ENCODE measurements around the gene UBR1. TPM values are rescaled to one million over a fixed set of nuclear protein-coding genes. Genes with fewer than 3 reads are reported as not detected.

The UBR1 gene
- total and polyA plus RNA-seq, 2 donors (not counting 3 experiments of a cell fraction or from before 2014, with no cell fraction given), result 5.3 to 26.9 TPM

DNA sequence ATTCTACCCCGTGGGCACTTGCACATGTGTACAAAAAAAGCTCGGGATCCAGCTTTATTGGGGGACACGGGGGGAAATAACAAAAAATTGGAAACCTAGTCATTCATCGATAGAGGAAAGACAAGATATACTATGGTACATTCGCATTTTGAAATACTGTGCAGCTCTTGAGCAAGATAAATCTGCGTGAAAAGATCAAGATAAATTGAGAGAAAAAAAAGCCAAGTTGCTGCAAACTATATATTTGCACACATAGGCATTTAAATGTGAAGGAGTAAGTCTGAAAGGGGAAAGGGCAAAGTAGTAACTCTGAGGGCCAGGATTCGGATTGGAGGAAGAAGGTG, 620 bp upstream of the UBR1 start:
- Histone ChIP-seq H3K9me1 (replicated peaks; ENCODE audit: control insufficient read depth, extremely low read depth, insufficient read depth, low read length) (no peaks in the 10 kb centered on the region), H4K20me1 (replicated peaks; ENCODE audit: control insufficient read depth, extremely low read depth, insufficient read depth, low read length) (no peaks in the 10 kb centered on the region), H3K36me3 (ENCODE audit: control insufficient read depth in 2 of 2, extremely low read depth in 1 of 2, insufficient read depth in 2 of 2, low read length in 2 of 2) (no peaks in the 10 kb centered on the region), H3K4me1 (ENCODE audit: control insufficient read depth, extremely low read depth, insufficient read depth, low read length) (peaks cover 18% of the 10 kb centered on the region), H3K27me3 (ENCODE audit: control insufficient read depth in 2 of 2, insufficient read depth in 2 of 2, low read length in 2 of 2) (no peaks in the 10 kb centered on the region), H3K9ac (replicated peaks; ENCODE audit: extremely low read depth, insufficient read depth, low read length) (peak overlapping the region; percentile 90), H3K27ac (ENCODE audit: insufficient read depth, low read depth, low read length) (peak overlapping the region; percentile 84), H3K79me2 (ENCODE audit: control insufficient read depth, insufficient read depth, low read length) (peaks cover 37% of the 10 kb centered on the region), H3K9me3 (replicated peaks; ENCODE audit: control insufficient read depth, insufficient read depth, low read length) (no peaks in the 10 kb centered on the region), H3K4me3 (replicated peaks in 1 of 3; ENCODE audit: insufficient read depth in 1 of 3, low read depth in 1 of 3, low read length in 3 of 3) (peak overlapping the region; percentile 65 to 96 (median 91)), H3K4me2 (ENCODE audit: insufficient read depth, low read length) (peak overlapping the region; percentile 97), H2AFZ (ENCODE audit: low read depth, low read length) (peak overlapping the region; percentile 94)
- ChIA-PET CTCF (interaction anchor here (0.7 to 1.1 kb wide), 6 partner anchors 49 to 270 kb away, joined by 3 to 4 read pairs (median 4); no protein-coding TSS in a partner anchor), POLR2A (no interaction called here)
- intact Hi-C loops (cut with micrococcal nuclease) (loop anchor here (5.0 to 10.0 kb wide), 3 partner anchors 46 to 1178 kb away; partner anchors contain the start of genes CCNDBP1 and GOLM2), dilution Hi-C loops (cut with MboI; ENCODE audit: extremely low pct_ligation_motif_present, low sequenced_read_pairs) (no loop called here)
- DNase-seq (ENCODE audit: low read depth, low spot score) (no peak), FAIRE-seq (no peak)
- BruUV-seq (replicated peaks), result no TSS peak
- TF ChIP-seq, protein P1, sequence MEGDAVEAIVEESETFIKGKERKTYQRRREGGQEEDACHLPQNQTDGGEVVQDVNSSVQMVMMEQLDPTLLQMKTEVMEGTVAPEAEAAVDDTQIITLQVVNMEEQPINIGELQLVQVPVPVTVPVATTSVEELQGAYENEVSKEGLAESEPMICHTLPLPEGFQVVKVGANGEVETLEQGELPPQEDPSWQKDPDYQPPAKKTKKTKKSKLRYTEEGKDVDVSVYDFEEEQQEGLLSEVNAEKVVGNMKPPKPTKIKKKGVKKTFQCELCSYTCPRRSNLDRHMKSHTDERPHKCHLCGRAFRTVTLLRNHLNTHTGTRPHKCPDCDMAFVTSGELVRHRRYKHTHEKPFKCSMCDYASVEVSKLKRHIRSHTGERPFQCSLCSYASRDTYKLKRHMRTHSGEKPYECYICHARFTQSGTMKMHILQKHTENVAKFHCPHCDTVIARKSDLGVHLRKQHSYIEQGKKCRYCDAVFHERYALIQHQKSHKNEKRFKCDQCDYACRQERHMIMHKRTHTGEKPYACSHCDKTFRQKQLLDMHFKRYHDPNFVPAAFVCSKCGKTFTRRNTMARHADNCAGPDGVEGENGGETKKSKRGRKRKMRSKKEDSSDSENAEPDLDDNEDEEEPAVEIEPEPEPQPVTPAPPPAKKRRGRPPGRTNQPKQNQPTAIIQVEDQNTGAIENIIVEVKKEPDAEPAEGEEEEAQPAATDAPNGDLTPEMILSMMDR (IDR thresholded peaks at IDR 0.05; ENCODE audit: extremely low read depth in 1 of 2, insufficient read depth in 1 of 2, low read depth in 1 of 2, low read length in 2 of 2), result no peak
- TF ChIP-seq MYC (IDR thresholded peaks at IDR 0.05; ENCODE audit: low read depth, low read length) (no peak), GATA2 (IDR thresholded peaks at IDR 0.05; ENCODE audit: insufficient read depth, insufficient read length, low read depth, low read length) (no peak), JUN (IDR thresholded peaks at IDR 0.05; ENCODE audit: borderline replicate concordance, insufficient read depth, insufficient read length, low read depth) (no peak), POLR2AphosphoS5 (IDR thresholded peaks at IDR 0.05; ENCODE audit: insufficient read depth, low read depth, low read length) (no peak), POLR2A (IDR thresholded peaks at IDR 0.05; ENCODE audit: low read depth, low read length) (no peak), EZH2 (IDR thresholded peaks at IDR 0.05; ENCODE audit: borderline replicate concordance, low read depth, low read length, severe bottlenecking) (no peak), FOS (IDR thresholded peaks at IDR 0.05; ENCODE audit: borderline replicate concordance, insufficient read depth, low read length) (no peak)
- TF ChIP-seq, protein P2, sequence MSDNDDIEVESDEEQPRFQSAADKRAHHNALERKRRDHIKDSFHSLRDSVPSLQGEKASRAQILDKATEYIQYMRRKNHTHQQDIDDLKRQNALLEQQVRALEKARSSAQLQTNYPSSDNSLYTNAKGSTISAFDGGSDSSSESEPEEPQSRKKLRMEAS (IDR thresholded peaks at IDR 0.05; ENCODE audit: insufficient read depth, insufficient read length), result no peak
